Calu3 (cell line): ENCODE results near the gene CGB2. TPM values are rescaled to one million over a fixed set of nuclear protein-coding genes. Genes with fewer than 3 reads are reported as not detected.

Source experiments
- BruUV-seq: library from RNA; stranded (reverse); fragments of 400-500 nt; replicated peaks from 2 replicates; lab custom pipeline; 2021; lab: Mats Ljungman, UMichigan
- CTCF ChIA-PET: fragments of 300-600 bp; sonication (Branson Sonifier 250); formaldehyde crosslinking; loops from one replicate; lab custom pipeline; 2022; ENCODE audit warnings: antibody characterized with exemption; lab: Charles Lee
- DNase-seq: peaks from one replicate; pipeline ENCODE4 v3.0.0; 2022
- H3K27ac Mint-ChIP-seq: one replicate; pipeline ENCODE4 v1.8.0; 2022; ENCODE audit warnings: mixed read lengths; ENCODE audit not compliant: unreplicated experiment
- H3K27me3 Mint-ChIP-seq: one replicate; pipeline ENCODE4 v1.8.0; 2022; ENCODE audit warnings: mixed read lengths; ENCODE audit not compliant: unreplicated experiment
- H3K36me3 Mint-ChIP-seq: one replicate; pipeline ENCODE4 v1.8.0; 2022; ENCODE audit warnings: mild to moderate bottlenecking, moderate library complexity, mixed read lengths; ENCODE audit not compliant: insufficient read depth, unreplicated experiment
- H3K4me1 Mint-ChIP-seq: one replicate; pipeline ENCODE4 v1.8.0; 2022; ENCODE audit warnings: mild to moderate bottlenecking, low read depth, mixed read lengths; ENCODE audit not compliant: unreplicated experiment
- H3K4me3 Mint-ChIP-seq: one replicate; pipeline ENCODE4 v1.8.0; 2022; ENCODE audit warnings: mild to moderate bottlenecking, low read depth, moderate library complexity, mixed read lengths; ENCODE audit not compliant: unreplicated experiment
- H3K9me3 Mint-ChIP-seq: one replicate; pipeline ENCODE4 v1.8.0; 2022; ENCODE audit warnings: low read depth, mixed read lengths; ENCODE audit not compliant: unreplicated experiment
- intact Hi-C: fragments of 100-400 bp; cut with micrococcal nuclease; formaldehyde crosslinking; loops from one replicate; pipeline ENCODE4 v1.10.0; 2022; ENCODE audit not compliant: unreplicated experiment
- total RNA-seq: library from RNA; stranded (reverse); gene quantifications from 2 replicates; pipeline ENCODE4 v1.2.3, GENCODE V29; 2022
- TF ChIP-seq, protein P1 (sequence below): fragments of 200-600 bp; IDR thresholded peaks from one replicate; pipeline ENCODE4 v1.8.0; 2022; ENCODE audit warnings: antibody characterized with exemption; ENCODE audit not compliant: unreplicated experiment

Gene CGB2
- total RNA-seq, 1 experiment from 2014 or later, result 0.52 TPM

DNA sequence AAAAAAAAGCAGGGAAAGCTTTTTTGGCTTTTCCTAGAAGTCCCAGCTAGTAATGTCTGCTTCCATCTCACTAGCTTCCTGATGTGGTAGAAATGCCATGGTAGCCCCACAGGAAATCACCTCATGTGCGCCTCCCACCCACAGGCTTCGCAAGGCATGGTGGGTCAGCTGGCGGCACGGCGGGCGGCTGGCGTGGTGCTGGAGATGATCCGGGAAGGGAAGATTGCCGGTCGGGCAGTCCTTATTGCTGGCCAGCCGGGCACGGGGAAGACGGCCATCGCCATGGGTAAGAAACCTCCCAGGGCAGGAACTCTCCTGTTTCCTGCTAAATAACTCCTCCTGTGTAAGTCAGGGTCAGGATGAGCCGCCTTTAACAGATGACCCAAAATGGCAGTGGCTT, 27.6 kb upstream of the CGB2 start:
- Mint-ChIP-seq H3K36me3 (peaks cover 70% of the 10 kb centered on the region), H3K27me3 (no peaks in the 10 kb centered on the region), H3K4me1 (no peaks in the 10 kb centered on the region), H3K4me3 (no peak overlapping the region), H3K9me3 (no peaks in the 10 kb centered on the region), H3K27ac (no peak overlapping the region)
- DNase-seq, result no peak
- intact Hi-C loops, result no loop called here
- CTCF ChIA-PET, result interaction anchor here (0.6 kb wide), 1 partner anchor 11 kb away, joined by 3 read pairs; the partner anchor contains the start of genes GYS1 and RUVBL2
- TF ChIP-seq, protein P1, sequence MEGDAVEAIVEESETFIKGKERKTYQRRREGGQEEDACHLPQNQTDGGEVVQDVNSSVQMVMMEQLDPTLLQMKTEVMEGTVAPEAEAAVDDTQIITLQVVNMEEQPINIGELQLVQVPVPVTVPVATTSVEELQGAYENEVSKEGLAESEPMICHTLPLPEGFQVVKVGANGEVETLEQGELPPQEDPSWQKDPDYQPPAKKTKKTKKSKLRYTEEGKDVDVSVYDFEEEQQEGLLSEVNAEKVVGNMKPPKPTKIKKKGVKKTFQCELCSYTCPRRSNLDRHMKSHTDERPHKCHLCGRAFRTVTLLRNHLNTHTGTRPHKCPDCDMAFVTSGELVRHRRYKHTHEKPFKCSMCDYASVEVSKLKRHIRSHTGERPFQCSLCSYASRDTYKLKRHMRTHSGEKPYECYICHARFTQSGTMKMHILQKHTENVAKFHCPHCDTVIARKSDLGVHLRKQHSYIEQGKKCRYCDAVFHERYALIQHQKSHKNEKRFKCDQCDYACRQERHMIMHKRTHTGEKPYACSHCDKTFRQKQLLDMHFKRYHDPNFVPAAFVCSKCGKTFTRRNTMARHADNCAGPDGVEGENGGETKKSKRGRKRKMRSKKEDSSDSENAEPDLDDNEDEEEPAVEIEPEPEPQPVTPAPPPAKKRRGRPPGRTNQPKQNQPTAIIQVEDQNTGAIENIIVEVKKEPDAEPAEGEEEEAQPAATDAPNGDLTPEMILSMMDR, result no peak
- no TSS peak for BruUV-seq

DNA sequence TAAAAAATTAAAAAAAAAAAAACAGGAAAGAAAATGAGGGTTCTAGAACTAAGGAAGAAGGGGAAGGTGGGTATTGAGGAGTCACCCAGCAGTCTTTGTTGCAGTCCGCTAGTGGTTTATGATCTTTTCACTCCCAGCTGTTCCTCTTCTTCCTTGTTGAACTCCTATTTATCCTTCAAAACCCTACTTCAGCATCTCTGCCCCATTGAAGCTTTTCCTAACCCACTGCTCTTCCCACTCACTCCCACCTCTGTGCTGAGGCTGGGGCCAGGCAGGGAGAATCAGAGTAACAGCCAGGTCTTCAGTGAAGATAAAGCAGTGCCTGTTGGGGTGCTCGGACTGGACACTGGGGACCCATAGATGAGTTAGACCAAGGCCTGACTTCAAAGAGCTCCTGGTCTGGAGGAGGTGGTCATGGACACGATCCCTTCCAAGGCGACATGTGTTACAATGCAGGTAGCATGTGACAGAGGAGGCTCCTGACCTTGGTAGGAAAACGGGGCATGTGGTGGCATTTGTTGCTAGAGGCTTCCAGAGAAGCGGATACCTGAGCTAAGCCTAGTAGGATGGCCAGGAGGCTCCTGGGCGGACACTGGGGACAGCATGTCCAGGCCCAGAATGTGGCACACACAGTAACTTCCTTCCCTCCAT, 26.6 kb upstream of the CGB2 start:
- H3K36me3 Mint-ChIP-seq, result peaks cover 69% of the 10 kb centered on the region
- H3K27me3 Mint-ChIP-seq, result no peaks in the 10 kb centered on the region
- no peak overlapping the region for H3K27ac Mint-ChIP-seq
- TF ChIP-seq, protein P1, result no peak
- TSS peak; percentile 21 for BruUV-seq
- no peaks in the 10 kb centered on the region for H3K4me1 Mint-ChIP-seq
- intact Hi-C loops, result no loop called here
- CTCF ChIA-PET, result no interaction called here
- DNase-seq, result no peak
- no peaks in the 10 kb centered on the region for H3K9me3 Mint-ChIP-seq
- H3K4me3 Mint-ChIP-seq, result no peak overlapping the region

GRCh38 chr19:49006905-49007304, 24.8 kb upstream of the CGB2 start:
- H3K4me1 Mint-ChIP-seq, result no peaks in the 10 kb centered on the region
- CTCF ChIA-PET, result no interaction called here
- intact Hi-C loops, result no loop called here
- no peaks in the 10 kb centered on the region for H3K27me3 Mint-ChIP-seq
- TF ChIP-seq, protein P1, result no peak
- H3K4me3 Mint-ChIP-seq, result no peak overlapping the region
- H3K36me3 Mint-ChIP-seq, result peaks cover 74% of the 10 kb centered on the region
- DNase-seq, result no peak
- no TSS peak for BruUV-seq
- H3K27ac Mint-ChIP-seq, result no peak overlapping the region
- H3K9me3 Mint-ChIP-seq, result no peaks in the 10 kb centered on the region

GRCh38 chr19:49009828-49010227, 21.9 kb upstream of the CGB2 start:
- H3K9me3 Mint-ChIP-seq, result no peaks in the 10 kb centered on the region
- H3K4me3 Mint-ChIP-seq, result no peak overlapping the region
- no peaks in the 10 kb centered on the region for H3K27me3 Mint-ChIP-seq
- no peak for DNase-seq
- peaks cover 69% of the 10 kb centered on the region for H3K36me3 Mint-ChIP-seq
- H3K27ac Mint-ChIP-seq, result no peak overlapping the region
- intact Hi-C loops, result no loop called here
- TF ChIP-seq, protein P1, result no peak
- no TSS peak for BruUV-seq
- no peaks in the 10 kb centered on the region for H3K4me1 Mint-ChIP-seq
- CTCF ChIA-PET, result interaction anchor here (1.2 to 1.5 kb wide), 2 partner anchors 10 to 189 kb away, joined by 3 read pairs; no protein-coding TSS in a partner anchor
